Glomerular endothelial cell (primary cell): Measurements from ENCODE around the gene SERPINA6. TPM values are rescaled to one million over a fixed set of nuclear protein-coding genes. Genes with fewer than 3 reads are reported as not detected.
"Not testable (repeated sequence)": the region's sequence is repeated elsewhere in the genome, so short reads cannot be mapped to it uniquely, and the experiment has no call there.

Experiments used
- DNase-seq: peaks from one replicate; pipeline ENCODE4 v3.0.0-alpha.2; 2011; ENCODE audit warnings: low read depth, low spot score; ENCODE audit errors: extremely low read depth
- total RNA-seq: library from RNA; depleted of rRNA; stranded (reverse); fragments of >200 nt; gene quantifications from 2 replicates; pipeline ENCODE4 v1.2.3, GENCODE V29; 2015

The SERPINA6 gene
- total RNA-seq, 1 donor from 2014 or later, result not detected

DNA sequence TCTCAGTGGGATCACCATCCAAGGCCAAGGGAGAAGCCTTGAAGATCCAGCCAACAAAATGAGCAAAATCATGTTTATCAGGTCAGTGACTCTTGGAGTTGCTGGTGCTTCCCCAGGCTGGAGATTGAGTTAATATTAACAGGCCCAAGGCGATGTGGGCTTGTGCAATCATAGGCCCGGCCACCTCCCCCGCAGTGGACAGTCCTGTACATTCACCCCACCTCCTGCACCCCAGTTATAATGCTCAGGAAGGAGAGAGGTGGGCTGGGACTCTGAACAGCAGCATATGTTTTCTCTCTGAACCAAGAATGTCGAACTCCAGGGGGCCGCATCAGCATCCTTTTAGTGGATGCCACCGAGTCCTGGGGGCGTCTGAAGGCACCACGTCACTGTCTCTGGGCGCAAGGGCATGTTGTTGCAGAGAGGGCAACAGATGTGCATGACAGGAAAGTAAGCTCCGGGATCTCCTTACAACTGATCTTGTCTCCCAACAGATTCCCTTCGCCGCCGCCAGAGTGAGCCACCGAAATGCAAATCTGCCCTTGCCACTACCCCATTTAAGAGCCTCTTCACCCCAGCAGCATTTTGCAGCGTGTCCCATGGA, 32.2 kb upstream of the SERPINA6 start:
- no peak for DNase-seq

DNA sequence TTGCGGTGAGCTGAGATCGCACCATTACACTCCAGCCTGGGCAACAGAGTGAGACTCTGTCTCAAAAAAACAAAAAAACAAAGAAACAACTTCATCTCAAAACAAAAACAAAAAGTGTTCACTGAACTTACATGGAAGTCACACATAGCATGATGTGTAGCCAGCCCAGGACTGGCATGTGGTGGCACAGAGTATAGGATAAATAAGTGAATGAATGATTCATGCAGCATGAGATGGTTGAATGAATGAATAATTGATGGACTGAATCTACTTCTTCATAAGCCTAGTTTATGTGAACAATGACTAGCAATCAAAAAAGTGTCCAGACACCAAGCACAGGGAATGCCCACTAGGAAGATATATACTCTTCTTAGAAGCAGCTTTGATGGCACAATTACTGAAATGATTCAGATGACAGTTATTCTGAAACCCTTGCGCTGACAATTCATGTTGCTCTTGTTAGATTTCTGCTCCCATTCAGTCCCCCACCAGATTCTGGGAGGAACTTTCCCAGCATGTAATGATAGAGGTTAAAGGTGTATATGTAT, 31.6 kb upstream of the SERPINA6 start:
- no peak for DNase-seq

DNA sequence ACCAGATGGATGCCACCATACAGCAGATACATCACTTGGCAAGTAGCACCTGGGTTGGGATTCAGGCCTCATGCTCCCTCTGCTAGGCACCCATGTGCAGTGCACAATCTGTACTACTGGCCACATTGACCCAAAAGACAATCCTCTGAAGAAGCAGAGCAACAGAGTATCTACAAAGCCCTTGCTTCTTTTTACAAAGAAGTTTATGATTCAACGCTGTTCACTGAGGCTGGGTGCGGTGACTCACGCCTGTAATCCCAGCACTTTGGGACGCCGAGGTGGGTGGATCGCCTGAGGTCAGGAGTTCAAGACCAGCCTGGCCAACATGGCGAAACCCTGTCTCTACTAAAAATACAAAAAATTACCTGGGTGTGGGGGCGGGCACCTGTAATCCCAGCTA, 31.1 kb upstream of the SERPINA6 start:
- DNase-seq, result not testable (repeated sequence)

DNA sequence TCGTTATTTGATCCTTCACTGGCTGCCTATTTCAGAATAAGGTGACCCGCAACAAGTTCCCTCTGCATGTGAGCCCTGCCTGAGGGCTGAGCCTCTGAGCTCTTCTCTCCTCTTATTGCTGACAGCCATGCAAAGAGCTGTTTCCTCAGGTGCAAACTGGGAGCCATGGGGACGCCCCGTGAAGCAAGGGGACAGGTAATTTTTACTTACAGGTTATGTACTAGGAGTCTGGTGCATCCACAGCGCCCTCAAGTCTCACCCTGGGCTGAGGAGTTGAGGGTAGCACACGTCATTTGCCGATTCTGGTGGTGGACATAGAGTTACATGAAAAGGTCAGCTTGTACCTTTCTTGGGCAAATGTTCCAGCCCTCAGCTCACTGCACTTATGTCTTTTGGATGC, 26.1 kb upstream of the SERPINA6 start:
- no peak for DNase-seq

DNA sequence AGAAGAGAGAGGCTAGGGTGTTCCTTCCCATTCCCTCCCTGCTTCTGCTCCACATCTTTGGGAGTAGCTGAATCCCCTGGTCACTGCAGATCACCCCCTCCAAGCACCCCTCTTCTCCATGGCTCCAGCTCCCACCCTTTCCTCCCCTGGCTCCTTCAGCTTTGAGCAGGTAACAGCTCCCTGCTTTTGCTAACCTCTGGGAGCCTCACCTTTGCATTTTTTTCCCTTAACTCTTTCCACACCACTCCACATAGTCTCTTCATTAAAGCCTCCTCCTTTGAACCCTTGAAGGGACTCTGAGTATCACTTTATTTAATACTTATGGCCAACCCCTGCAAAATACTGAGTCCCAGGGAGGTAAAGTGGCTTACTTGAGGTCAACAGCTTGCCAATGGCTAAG, 25.7 kb upstream of the SERPINA6 start:
- DNase-seq, result no peak

DNA sequence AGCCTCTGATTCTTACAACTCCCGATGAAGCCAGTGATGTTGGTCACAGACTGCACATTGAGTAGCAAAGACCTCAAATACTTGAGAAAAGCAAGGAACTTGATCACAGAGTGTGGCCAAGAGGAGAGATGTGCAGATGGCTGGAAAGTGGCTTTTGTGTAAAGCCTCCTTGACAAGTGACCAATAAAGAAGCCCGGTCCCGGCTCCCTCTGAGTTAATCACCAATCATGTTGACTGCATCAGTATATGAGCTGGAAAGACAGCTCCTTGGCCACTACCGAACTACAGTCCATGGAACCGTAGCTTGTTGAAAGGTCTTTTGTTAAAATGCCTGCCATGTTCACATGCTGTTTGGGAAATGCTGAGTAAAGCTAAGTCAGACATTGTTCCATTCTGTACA, 23.7 kb upstream of the SERPINA6 start:
- DNase-seq, result no peak

DNA sequence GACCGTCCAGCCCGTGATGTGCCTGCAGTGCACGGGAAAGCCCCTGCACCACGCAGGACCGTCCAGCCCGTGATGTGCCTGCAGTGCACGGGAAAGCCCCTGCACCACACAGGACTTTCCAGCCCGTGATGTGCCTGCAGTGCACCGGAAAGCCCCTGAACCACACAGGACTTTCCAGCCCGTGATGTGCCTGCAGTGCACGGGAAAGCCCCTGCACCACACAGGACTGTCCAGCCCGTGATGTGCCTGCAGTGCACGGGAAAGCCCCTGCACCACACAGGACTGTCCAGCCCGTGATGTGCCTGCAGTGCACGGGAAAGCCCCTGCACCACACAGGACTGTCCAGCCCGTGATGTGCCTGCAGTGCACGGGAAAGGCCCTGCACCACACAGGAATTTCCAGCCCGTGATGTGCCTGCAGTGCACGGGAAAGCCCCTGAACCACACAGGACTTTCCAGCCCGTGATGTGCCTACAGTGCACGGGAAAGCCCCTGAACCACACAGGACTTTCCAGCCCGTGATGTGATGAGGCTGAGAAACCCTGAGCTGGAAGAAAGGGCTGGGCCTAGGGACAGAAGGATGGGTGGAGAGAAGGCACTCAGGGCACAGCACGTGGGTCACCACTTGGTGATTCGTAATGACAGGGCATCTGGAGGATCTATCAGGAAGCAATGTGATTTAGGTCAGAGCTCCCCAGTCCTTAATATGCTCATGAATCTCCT, 23.1 kb upstream of the SERPINA6 start:
- not testable (repeated sequence) for DNase-seq

DNA sequence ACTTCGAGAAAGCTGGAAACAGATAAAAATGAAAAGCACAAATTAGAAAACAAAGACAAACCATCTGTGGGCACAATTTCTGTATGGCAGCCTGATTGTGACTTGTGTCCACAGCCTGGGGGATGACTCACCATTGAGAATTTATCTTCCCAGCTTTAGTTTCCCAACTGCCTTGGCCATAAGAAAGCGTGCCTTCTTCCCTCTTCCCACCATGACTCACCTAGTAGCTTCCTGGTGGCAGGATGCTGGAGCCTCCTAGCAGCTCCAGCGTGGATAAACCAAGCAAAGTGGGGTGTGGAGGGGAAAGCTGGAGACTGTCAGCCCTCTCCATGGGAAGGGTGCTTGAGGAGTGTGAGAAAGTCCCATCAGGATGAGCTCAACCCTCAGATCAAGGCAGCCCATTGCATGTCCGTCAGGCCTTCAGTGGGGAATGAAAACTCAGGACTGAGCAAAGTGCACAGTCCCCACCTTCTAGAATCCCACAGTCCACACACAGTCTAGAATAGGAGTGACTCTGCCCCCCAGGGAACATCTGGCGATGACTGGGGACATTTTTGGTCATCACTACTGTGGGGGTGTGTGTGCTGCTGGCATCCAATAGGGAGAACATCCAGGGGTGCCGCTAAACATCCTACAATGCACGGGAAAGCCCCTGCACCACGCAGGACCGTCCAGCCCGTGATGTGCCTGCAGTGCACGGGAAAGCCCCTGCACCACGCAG, 22.4 kb upstream of the SERPINA6 start:
- no peak for DNase-seq

DNA sequence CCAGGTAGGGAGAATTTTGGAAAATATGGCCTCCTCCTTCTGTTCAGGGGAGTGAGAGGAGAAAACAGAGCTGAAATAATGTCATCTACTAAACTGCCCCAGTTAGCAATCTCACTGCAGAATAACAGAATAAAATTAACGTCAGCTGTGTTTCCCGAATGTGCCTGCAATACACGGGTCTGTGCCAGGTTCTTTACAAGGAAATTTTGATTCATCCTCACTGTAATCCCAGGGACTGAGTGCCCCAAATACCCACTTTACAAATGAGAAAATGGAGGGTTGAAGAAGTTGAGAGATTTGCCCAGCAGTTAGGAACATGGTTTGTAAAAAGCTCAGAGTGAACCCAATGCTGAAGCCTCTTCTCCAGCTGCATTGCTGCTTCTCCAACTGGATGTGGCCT, 21.3 kb upstream of the SERPINA6 start:
- DNase-seq, result no peak

DNA sequence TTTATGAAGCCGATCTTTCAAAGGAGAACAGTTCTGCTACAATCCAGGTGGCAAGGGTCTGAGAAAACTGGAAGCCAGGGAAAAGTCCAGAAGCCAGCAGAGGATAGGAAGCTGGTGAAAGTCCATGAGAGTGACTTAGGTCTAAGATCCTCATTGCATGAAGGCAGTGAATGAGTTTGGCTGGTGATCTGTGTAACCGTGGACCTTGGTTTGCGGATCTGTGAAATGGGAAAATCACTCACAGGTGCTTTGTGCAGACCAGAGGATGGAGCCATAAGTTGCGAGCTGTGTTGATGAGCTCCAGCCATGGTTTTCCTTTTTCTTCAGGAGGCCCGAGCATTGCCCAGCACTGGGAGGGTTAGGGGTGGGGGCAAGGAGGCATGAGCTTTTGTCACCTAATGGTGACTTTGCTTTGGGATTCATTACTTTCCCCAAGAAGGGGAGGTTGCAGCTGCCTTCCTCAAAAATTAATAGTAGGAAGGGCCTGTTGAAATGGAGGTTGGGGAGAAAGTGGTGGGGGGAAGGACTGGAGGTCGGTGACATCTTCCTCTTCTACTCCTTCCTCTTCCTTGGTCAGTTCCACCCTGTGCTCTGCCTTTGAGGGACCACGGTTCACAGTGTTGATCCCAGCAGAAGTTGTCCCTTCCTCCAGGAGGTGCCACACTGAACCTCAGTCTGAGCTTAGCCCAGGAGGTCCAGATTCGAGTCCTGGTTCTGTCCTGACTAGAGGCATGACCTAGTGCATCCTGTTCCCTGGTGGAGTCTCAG, 20.3 kb upstream of the SERPINA6 start:
- no peak for DNase-seq

DNA sequence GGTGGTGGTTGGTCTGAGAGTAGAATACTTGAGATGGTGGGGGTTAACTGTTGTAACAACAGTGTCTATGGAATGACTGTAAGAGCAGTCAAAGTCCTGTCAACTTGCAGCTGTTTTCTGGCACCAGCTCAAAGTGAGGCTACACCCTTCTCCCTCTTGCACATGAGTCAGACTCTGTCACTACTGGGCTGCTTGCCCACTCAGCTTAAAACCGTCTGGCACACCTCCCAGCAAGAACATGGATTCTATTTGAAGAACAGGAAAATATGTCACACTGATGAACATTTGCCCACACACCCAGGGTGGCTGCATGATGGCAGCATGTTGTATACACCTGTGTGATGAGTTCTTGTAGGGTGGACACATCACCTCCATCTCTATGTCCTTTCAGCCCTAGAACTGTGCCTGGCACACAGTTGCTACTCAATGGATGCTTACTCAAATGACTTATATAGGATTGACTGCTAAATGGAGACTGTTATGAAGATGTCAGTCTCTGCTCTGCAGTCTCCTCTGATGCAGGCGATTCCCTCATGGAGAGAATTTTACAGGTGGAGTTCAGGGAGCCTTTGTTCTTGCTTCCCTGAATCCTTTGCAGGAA, 19.3 kb upstream of the SERPINA6 start:
- DNase-seq, result no peak

DNA sequence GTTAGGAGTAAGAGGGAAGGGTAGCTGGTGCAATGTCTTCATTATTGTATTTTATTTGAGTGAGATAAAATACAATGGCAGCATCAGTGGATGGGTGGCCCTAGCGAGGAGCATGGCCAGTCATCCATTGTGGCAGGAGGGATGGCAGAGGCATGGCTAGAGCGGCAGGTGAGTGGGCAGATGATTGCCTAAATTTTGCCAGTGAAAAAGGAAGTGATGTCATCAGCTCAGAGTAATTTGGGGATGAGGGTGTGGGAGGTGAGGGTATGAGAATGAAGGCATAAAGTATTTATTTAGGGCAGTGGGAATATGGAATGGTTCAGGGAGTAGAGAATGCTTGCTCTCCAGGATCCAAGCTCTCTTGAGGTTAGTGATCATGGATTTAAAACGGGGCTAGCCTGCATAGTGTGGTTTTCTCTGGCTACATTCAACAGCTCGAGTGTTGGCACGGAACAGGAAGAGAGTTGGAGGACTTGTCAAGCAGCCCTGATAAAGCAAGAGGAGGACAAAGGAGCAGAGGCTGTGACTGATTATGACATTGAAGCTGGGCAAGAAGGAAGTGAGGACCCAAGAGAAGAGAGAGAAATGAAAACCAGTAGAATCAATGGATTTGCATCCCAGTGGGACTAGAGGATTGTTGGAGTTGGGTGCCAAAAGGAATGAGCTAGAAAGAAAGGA, 18.7 kb upstream of the SERPINA6 start:
- no peak for DNase-seq

DNA sequence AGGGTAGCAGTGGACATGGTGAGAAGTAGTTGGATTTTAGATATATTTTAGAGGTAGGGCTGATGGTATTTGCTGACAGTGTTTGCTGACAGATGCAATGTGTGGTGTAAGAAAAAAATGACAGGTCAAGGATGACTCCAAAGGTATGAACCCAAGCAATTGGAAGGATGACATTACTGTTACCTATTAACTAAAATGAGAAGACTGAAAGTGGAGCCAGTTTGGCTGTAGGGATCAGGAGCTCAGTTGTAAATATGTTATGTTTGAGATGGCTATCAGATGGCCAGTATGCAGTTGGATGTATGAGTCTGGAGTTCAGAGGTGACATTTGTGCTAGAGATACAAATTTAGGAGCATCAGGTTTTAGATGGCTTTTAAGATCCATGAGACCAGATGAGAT, 17.4 kb upstream of the SERPINA6 start:
- DNase-seq, result no peak

DNA sequence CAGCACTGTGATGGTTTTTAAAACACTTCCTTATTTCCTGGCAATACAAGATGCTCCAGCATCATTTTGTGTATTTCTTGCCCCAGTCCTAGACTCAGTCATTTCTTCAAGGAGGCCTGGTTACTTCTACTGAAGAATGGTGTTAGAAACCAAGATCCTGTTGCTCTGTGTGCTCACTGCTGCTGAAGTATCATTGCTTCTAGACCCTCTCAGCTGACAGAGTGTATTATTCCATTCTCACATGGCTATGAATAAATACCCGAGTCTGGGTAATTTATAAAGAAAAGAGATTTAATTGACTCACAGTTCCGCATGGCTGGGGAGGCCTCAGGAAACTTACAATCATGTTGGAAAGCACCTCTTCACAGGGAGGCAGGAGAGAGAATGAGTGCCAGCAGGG, 14.9 kb upstream of the SERPINA6 start:
- DNase-seq, result no peak

DNA sequence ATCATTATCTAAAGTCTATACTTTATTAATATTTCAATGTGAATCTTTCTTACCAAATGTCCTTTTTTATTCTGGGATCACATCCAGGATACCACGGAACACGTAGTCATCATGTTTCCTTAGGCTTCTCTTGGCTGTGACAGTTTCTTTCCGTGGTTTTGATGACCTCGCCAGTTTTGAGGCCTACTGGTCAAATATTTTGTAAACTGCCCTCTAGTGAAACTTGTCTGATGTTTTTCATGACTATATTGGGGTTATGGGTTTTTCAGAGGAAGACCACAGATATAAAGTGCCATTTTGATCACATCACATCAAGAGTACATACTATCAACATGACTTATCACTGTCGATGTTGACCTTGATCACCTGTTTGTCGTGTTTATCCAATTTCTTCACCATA, 14.1 kb upstream of the SERPINA6 start:
- DNase-seq, result no peak

DNA sequence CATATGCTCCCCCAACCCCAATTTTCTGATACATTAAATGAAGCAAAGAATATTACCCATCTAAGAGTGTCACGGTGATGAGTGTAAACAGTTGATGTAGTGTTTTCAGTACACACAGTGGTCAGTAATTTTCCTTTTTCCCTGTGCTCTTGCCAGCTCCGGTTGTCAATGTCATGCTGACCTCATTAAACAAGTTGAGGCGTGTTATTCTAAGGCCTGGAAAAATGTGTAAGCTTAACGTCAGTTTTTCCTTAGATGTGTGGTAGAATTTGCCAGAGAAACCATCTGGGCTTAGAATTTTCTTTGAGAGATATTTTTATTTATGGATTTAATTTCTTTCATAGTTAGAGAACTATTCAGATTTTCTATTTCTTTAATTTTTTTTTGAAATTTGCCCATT, 11.7 kb upstream of the SERPINA6 start:
- no peak for DNase-seq

DNA sequence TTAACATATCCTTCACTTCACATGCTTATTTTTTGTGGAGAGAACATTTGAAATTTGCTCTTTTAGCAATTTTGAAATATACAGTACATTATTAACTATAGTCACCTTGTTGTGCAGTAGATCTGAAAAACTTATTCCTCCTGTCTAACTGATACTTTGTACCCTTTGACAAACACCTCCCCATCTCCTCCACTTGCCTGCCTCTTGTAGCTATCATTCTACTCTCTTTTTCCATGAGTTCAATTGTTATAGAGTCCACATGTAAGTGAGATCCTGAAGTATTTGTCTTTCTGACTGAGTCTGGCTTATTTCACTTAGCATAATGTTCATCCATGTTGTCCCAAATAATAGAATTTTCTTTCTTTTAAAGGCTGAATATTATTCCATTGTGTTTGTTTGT, 9.5 kb upstream of the SERPINA6 start:
- no peak for DNase-seq

DNA sequence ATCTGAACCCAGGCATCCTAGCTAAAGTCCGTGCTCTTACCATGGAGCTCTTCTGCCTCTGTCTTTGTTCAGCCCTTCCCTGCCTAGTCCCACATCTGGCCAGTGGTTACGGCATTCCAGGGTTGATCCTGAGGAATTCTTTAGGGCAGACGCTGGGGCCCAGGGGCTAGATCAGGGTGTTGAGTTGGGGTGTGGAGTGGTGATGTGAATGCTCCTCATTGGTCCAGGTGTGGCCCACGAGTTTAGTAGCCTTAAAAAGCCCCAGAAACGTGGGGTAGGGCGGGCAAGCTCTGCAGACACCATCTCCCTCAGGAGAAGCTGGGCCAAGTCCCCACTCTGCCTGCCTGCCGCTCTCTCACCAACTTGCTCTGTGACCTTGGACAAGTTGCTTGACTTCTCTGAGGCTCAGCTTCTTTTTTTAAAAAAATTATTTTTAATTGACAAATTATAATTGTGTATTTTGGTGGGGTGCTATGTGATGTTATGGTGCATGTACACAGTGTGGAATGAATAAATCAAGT, 9.0 kb upstream of the SERPINA6 start:
- no peak for DNase-seq

DNA sequence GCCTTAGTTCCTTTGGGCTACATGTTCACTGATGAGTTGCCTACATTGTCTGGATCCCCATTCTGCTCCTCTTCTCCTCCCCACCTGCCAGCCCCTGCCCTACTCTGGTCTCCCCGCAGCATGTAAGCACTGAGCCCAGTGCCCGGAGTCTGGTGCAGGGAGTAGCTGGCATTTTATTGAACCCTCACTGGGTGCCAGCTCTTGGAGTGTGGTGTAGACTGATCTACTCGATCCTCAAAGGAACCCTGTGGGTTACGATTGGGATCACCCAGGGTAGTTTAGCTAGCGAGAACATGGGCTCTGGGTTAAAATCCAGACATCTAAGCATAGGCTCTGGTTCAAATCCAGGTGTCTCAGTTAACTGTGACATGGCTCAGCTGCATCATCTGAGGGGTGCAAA, 8.3 kb upstream of the SERPINA6 start:
- DNase-seq, result no peak

DNA sequence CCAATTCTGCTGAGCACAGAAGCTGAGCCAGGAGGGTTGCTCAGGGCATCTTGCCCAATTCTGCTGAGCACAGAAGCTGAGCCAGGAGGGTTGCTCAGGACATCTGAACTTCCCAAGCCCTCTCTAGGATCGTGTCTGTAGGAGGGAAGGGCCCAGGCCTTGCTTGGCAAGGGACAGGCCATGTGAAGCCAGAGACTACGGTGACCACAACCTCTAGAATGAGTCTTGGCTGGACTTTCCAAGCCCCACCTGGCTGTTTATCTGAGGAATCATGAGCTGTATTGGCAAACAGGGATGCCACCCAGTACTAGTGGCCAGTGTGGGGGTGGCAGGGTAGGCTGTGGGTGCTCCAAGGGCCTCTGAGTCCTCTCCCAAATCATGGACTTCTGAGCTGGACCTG, 7.7 kb upstream of the SERPINA6 start:
- DNase-seq, result no peak
